Osteoblast (primary cell): ENCODE results near the gene KLF6. TPM values are rescaled to one million over a fixed set of nuclear protein-coding genes. Genes with fewer than 3 reads are reported as not detected.

Experiments
- DNase-seq: peaks from one replicate; pipeline ENCODE4 v3.0.0; 2011; ENCODE audit warnings: low spot score, mixed read lengths; ENCODE audit not compliant: insufficient read length; ENCODE audit errors: missing footprints
- H2AFZ ChIP-seq: 2 replicates; pipeline ENCODE4 v1.6.0; 2011; ENCODE audit warnings: mild to moderate bottlenecking, low read length
- H3K27ac ChIP-seq: 2 replicates; pipeline ENCODE4 v1.5.1; 2011; ENCODE audit warnings: mild to moderate bottlenecking, low read depth, low read length, moderate library complexity
- H3K27me3 ChIP-seq: 2 replicates; pipeline ENCODE4 v1.6.0; 2012; ENCODE audit warnings: mild to moderate bottlenecking, control low read depth, inconsistent platforms, low read length, moderate library complexity; ENCODE audit not compliant: insufficient read depth
- H3K36me3 ChIP-seq: 2 replicates; pipeline ENCODE4 v1.5.1; 2011; ENCODE audit warnings: mild to moderate bottlenecking, low read length, control low read depth, moderate library complexity; ENCODE audit not compliant: insufficient read depth
- H3K4me1 ChIP-seq: 2 replicates; pipeline ENCODE4 v1.5.1; 2011; ENCODE audit warnings: mild to moderate bottlenecking, low read length, control low read depth, moderate library complexity; ENCODE audit not compliant: insufficient read depth
- H3K4me2 ChIP-seq: 2 replicates; pipeline ENCODE4 v1.6.0; 2011; ENCODE audit warnings: mild to moderate bottlenecking, low read length; ENCODE audit not compliant: insufficient read depth
- H3K4me3 ChIP-seq: fragments of 200-600 bp; sonication (generic); 3 replicates; pipeline ENCODE4 v1.5.1; 2012; ENCODE audit warnings: mild to moderate bottlenecking, low read length, inconsistent platforms; ENCODE audit not compliant: insufficient read depth
- H3K79me2 ChIP-seq: 2 replicates; pipeline ENCODE4 v1.6.0; 2012; ENCODE audit warnings: mild to moderate bottlenecking, low read length, control low read depth, inconsistent platforms; ENCODE audit not compliant: insufficient read depth
- H3K9me3 ChIP-seq: 2 replicates; pipeline ENCODE4 v1.5.1; 2011; ENCODE audit warnings: low read depth, low read length, control low read depth
- H4K20me1 ChIP-seq: 2 replicates; pipeline ENCODE4 v1.6.0; 2012; ENCODE audit warnings: mild to moderate bottlenecking, low read length, control low read depth; ENCODE audit not compliant: insufficient read depth
- CTCF ChIP-seq: IDR thresholded peaks from 2 replicates; pipeline ENCODE4 v1.5.1; 2011; ENCODE audit warnings: mild to moderate bottlenecking, low read depth, low read length, moderate library complexity; ENCODE audit errors: extremely low read depth
- total RNA-seq: library from RNA; depleted of rRNA; stranded (reverse); fragments of >200 nt; gene quantifications from 2 replicates; pipeline ENCODE4 v1.2.3, GENCODE V29; 2012

KLF6 gene
- total RNA-seq, 1 donor, result 52.1 TPM

GRCh38 chr10:3805791-3806461, 20.9 kb upstream of the KLF6 start:
- Histone ChIP-seq H3K4me2 (peak overlapping the region; percentile 74), H3K27me3 (no peaks in the 10 kb centered on the region), H3K4me1 (peaks cover 58% of the 10 kb centered on the region), H3K4me3 (peak overlapping the region; percentile 56), H3K27ac (peak overlapping the region; percentile 96), H4K20me1 (no peaks in the 10 kb centered on the region), H3K9me3 (no peaks in the 10 kb centered on the region), H3K36me3 (no peaks in the 10 kb centered on the region), H3K79me2 (peaks cover 4% of the 10 kb centered on the region), H2AFZ (no peak overlapping the region)
- DNase-seq, result no peak
- no peak for TF ChIP-seq CTCF

DNA sequence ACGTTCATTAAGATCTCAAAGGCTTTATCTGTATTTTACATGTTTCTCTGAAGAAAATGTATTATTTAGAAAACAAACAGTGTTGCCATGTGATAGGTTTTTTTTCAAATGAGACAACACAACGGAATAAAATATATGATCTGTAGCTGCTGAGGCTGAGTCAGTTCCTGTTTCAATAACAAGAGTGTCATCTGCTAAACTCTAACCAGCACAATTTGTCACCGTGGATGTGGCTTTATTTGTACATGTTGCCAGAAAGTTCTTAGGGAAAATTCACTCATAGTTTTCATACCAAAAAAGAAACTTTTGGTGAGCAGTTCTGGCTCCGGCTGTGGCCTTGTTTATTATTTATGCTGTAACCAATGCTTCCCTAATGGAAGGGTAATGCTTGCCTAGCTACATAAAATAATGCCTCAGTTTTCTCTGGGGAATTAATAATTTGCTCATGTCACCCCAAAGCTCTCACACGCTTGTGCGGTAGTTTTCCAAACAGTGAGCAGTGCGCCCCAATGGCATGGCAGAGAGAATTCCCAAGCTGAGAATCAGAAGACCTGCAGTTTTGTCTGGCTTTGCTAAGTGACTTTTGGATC, 20.3 kb upstream of the KLF6 start:
- H3K9me3 ChIP-seq, result no peaks in the 10 kb centered on the region
- DNase-seq, result no peak
- H3K4me2 ChIP-seq, result peak overlapping the region; percentile 74
- peaks cover 4% of the 10 kb centered on the region for H3K79me2 ChIP-seq
- H4K20me1 ChIP-seq, result no peaks in the 10 kb centered on the region
- H3K36me3 ChIP-seq, result no peaks in the 10 kb centered on the region
- H2AFZ ChIP-seq, result no peak overlapping the region
- H3K27ac ChIP-seq, result peak overlapping the region; percentile 96
- no peak for TF ChIP-seq CTCF
- H3K4me1 ChIP-seq, result peaks cover 52% of the 10 kb centered on the region
- H3K27me3 ChIP-seq, result no peaks in the 10 kb centered on the region
- H3K4me3 ChIP-seq, result peak overlapping the region; percentile 56

DNA sequence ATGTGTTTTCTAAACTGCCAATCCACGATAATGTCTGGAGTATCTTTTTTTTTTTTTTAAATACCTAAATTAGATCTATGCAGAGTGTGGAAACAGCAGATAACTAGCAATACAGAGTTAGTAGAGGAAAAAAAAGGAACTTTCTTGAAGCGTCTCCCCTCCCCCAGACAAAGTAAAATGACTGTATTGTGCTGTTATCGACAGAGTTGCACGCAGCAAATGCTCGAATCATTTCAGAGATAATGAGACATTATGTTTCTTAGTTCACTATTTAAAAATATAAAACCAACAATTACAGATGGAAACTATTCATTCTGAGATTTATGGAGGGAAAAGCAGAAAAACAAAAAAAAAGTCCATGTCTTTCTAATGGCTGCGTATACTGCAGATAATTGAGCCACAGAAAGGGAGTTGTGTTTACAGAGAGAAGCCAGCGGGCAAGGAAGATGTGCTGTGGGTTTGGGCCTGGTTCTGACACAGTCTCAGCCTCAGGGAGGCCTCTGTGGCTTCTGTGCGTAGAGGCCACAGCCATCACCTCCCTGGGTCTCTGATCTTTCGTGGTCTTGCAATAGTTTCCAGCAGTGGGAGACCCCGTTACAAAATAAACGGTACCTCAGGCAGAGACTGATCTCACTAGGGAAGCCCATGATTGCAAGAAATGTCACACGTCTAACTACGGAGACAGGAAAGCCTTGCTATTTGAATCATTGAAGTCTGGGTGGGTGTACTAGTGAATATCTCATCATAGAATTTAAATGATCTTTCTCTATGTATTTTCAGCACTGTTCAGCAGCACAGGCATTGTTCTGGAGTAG, 19.1 kb upstream of the KLF6 start:
- peak overlapping the region; percentile 4 for H3K4me3 ChIP-seq
- no peak for TF ChIP-seq CTCF
- H3K9me3 ChIP-seq, result no peaks in the 10 kb centered on the region
- H3K27me3 ChIP-seq, result no peaks in the 10 kb centered on the region
- H3K79me2 ChIP-seq, result peaks cover 4% of the 10 kb centered on the region
- peak overlapping the region; percentile 58 for H3K4me2 ChIP-seq
- H4K20me1 ChIP-seq, result no peaks in the 10 kb centered on the region
- no peaks in the 10 kb centered on the region for H3K36me3 ChIP-seq
- H2AFZ ChIP-seq, result peak overlapping the region; percentile 87
- H3K4me1 ChIP-seq, result peaks cover 46% of the 10 kb centered on the region
- peak overlapping the region; percentile 96 for H3K27ac ChIP-seq
- no peak for DNase-seq
